ENCODE measurements around the gene NIPBL.
"Not testable (repeated sequence)": the region's sequence is repeated elsewhere in the genome, so short reads cannot be mapped to it uniquely, and the experiment has no call there.

Gene NIPBL

DNA sequence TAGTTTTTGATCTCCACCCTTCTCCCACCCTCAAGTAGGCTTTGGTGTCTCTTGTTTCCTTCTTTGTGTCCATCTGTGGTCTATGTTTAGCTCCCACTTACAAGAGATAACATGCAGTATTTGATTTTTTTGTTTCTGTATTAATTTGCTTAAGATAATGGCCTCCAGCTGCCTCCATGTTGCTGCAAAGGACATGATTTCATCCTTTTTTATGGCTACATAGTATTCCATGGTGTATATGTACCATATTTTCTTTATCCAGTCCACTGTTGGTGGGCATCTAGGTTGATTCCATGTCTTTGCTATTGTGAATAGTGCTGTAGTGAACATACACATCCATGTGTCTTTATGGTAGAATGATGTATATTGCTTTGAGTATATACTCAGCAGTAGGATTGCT, 24.5 kb downstream of the NIPBL start:
- not testable (repeated sequence) for DNase-seq (ENCODE audit: low read depth)

DNA sequence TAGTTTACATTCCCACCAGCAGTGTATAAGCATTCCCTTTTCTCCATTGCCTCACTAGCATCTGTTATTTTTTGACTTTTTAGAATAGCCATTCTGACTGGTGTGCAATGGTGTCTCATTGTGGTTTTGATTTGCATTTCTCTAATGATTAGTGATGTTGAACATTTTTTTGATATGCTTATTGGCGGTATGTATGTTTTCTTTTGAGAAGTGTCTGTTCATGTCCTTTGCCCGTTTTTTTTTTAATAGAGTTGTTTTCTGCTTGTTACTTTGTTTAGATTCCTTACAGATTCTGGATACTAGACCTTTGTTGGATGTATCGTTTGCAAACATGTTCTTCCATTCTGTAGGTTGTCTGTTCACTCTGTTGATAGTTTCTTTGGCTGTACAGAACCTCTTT, 25.3 kb downstream of the NIPBL start:
- no peak for DNase-seq (ENCODE audit: low read depth)

DNA sequence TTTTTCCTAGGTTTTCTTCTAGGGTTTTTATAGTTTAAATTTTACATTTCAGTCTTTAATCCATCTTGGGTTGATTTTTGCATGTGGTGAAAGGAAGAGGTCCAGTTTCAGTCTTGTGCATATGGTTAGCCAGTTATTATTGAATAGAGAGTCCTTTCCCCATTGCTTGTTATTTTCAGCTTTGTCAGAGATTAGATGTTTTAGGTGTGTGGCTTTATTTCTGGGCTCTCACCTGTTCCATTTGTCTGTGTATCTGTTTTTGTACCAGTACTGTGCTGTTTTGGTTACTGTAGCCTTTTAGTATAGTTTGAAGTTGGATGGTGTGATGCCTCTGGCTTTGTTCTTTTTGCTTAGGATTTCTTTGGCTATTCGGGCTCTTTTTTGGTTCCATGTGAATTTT, 25.8 kb downstream of the NIPBL start:
- no peak for DNase-seq (ENCODE audit: low read depth)

DNA sequence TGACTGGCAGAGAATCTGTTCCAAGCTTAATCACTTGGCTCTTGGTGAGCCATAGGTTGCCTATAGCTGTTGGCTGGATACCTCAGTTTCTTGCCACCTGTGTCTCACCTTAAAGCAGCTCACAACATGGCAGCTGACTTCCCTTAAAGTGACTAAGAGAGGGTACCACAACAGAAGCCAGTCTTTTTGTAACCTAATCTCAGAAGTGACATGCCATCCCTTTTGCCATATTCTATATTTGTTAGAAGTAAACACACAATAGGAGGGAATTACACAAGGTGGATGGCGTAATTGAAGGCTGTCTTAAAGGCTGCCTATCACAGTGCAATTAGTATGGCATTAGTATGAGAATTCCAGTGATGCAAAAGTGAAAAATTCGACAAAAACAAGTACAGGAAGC, 28.1 kb downstream of the NIPBL start:
- no peak for DNase-seq (ENCODE audit: low read depth)

DNA sequence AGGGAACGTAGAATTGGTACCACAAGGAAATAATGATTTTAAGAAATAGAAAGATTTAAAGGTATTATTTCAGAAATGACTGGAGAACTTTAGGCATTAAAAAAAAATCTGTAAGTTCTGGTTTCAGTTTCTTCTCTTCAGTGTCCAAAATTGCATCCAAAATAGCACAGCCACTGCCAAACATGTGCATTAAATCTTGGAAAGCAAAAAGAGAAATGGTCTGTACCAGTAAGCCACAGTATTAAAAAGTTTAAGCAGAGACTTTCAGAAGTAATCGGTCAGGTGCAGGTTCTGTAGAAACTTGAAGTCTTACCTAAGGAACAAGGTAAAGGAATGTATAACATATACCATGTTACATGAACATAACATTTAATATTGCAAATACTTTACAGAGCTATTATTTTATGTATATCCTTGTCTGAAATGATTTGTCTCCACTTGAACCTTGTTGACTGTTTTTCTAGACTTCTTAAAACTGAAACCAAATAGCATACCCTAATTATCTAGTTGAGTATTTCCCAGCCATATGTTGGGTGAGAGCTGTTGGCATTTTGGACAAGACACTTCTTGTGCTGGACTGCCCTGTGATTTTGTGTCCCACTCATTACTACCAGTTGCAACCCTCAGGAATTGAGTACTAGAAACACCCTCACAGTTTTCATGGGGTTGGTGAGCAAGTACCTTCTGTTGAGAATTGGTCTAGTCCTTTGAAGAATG, 32.1 kb downstream of the NIPBL start:
- DNase-seq (ENCODE audit: low read depth) = no peak

- DNase-seq (ENCODE audit: low read depth) = no peak
Measured at GRCh38 chr5:36915653-36916052, 39.1 kb downstream of the NIPBL start.

DNA sequence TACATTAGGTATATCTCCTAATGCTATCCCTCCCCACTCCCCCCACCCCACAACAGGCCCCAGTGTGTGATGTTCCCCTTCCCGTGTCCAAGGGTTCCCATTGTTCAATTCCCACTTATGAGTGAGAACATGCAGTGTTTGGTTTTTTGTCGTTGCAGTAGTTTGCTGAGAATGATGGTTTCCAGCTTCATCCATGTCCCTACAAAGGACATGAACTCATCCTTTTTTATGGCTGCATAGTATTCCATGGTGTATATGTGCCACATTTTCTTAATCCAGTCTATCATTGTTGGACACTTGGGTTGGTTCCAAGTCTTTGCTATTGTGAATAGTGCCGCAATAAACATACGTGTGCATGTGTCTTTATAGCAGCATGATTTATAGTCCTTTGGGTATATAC, 40.0 kb downstream of the NIPBL start:
- not testable (repeated sequence) for DNase-seq (ENCODE audit: low read depth)

- DNase-seq (ENCODE audit: low read depth) = not testable (repeated sequence)
Measured at GRCh38 chr5:36917358-36917757, 40.8 kb downstream of the NIPBL start.

- no peak for DNase-seq (ENCODE audit: low read depth)
Measured at GRCh38 chr5:36919238-36919637, 42.7 kb downstream of the NIPBL start.

GRCh38 chr5:36919650-36920049, 43.1 kb downstream of the NIPBL start:
- DNase-seq (ENCODE audit: low read depth) = no peak

DNA sequence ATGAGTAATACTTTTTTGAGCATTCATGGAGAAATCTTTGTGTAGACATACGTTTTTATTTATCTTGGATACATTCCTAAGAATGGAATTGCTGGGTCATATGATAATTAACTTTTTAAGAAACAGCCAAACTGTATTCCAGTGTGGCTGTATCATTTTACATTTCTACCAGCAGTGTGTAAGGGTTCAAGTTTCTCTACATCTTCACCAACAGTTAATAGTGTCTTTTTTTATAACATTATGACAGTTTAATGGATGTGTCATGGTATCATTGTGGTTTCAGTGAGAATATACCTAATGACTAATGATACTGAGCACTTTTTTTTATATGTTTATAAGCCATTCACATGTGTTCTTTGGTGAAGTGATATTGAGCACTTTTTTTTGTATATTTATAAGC, 52.4 kb downstream of the NIPBL start:
- no peak for DNase-seq (ENCODE audit: low read depth)

DNA sequence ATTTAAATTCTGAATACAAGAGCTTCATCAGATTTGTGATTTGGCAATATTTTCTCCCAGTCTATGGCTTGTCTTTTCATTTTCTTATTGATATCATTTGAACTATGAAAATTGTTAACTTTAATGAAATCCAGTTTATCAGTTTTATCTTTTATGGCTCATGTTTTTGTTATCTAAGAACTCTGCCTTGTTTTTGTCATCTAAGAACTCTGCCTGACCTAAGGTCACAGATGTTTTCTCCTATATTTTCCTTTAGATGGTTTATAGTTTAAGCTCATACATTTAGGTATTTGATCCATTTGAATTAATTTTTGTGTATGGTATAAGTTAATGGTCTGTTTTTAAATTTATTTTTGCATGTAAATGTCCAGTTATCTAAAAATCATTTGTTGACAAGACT, 52.9 kb downstream of the NIPBL start:
- no peak for DNase-seq (ENCODE audit: low read depth)

DNA sequence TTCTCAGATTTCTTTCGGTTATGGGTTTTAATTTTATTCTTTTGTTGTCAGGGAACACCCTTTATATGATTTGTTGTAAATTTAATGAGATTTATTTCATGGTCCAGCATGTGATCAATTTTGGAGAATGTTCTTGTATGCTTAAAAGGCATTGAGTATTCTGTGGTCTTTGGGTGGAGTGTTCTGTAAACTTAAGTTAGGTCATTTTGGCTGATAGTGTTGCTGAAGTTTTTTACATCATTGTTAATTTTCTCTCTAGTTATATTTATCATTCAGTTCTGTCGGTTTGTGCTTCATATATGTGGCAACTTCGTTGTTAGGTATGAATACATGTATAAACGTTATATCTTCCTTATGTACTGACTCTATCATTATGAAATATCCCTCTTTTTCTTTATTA, 55.5 kb downstream of the NIPBL start:
- DNase-seq (ENCODE audit: low read depth) = no peak

DNA sequence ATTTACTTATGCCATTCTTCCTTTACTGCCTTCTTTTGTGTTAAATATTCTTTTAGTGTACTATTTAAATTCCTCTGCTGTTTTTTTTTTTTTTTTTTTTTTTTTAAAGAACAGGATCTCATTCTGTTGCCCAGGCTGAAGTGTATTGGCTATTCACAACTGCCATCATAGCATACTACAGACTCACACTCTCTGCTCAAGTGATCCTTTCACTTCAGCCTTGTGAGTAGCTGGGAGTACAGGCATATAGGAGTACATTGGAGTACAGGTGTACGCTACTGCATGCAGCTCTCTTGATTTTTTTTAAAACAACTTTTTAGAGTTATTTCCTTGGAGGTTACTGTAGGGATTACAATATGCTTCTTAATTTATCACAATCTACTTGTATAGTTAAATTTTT, 56.1 kb downstream of the NIPBL start:
- no peak for DNase-seq (ENCODE audit: low read depth)

DNA sequence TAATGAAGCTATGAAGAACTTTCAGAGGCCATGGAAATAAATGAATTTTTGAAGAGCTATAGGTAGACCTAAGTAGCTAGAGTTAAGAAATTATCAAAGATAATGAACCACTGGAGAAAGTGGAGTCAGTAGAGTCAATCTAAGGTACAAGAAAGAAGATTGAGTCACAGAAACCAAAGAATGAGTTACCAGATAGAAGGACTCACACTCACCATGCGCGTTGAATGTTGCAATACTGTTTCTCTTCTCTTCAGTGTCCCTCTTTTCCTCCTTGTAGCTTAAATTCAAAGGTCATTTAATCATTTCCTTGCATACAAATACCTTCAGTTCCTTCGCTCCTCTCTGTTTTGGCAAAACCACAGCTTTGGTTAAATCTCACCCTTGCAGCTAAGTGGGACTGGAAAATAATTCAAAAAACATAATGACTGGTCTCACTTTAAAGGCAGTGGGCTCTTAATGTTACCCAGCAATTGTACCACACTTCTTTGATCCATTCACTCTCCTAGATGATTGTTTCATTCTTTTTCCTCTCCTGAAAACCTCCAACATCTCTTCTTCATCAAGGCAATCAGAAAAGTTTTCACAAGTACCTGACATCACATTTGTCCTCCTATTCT, 58.3 kb downstream of the NIPBL start:
- DNase-seq (ENCODE audit: low read depth) = no peak

DNA sequence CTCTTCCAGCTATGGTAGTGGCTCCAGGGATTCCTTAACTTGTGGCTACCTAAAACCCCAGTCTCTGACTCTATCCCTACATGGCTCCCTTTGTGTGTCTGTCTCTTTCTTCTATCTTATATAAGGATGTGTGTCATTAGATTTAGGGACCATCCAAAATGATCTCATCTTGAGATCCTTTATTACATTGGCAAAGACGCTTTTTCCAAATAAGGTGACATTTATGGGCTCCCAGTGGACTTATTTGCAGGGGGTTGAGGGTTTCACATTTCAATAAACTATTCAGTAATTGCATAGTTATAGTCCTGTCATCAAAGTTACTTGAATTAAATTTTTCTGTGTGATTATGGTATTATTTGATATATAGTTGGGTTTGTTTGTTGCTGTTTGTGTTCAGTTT, 59.2 kb downstream of the NIPBL start:
- no peak for DNase-seq (ENCODE audit: low read depth)

- no peak for DNase-seq (ENCODE audit: low read depth)
Measured at GRCh38 chr5:36936309-36936708, 59.7 kb downstream of the NIPBL start.

DNA sequence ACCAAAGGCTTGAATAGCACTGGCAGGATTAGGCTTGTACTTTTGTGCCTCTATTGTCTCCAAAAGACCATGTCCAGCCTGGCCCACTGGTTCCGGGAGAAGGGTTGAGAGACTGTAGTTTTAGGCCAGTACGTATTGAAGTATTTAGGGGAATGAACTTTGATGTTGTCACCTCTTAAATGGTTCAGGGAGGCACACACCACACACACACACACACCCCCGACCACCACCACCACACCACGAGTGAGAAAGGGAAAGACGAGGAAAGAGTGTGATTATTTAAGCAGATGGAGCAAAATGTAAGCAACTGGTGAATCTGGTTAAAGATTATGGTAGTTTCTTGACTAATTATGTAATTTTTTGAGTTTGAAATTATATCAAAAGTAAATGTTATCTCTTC, 61.6 kb downstream of the NIPBL start:
- no peak for DNase-seq (ENCODE audit: low read depth)

DNA sequence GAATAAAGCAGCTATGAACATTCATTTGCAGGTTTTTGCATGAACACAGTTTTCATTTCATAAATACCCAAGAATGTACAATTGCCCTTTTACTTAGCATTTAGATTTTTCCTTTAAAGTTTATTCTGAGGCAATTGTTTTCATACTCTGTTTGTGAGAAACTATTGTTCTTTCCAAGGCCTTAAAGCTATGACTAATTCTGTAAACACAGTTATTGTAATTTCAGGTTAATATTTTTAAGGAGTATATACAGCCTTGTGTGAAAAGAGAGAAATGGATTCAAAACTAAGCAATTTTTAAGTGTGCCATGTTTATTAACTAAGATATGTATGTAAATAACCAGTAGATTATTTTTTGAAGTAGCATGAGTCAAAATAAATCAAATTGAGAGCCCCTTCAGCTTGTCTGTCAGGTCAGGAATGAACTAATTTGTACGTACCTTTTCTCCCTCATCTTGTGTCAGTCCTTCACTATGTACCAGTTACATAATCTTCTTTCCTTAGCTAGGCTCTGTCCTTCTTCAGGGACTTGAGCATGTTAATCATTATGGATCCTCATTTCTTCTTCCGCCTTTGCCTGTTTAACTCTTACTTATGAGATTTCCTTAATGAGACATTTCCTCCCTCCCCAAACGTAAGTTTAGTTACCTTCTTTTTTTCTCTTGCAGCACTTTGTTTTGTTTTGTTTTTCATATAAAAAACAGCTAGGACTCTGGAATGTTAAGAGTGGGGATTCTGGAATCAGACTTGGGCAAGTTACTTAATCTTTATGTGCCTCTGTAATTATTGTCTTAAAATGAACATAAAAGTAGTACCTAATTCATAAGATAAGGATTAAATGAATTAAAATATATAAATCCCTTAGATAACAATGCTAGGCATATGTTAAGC, 63.6 kb downstream of the NIPBL start:
- DNase-seq (ENCODE audit: low read depth) = no peak

- no peak for DNase-seq (ENCODE audit: low read depth)
Measured at GRCh38 chr5:36943584-36943983, 67.0 kb downstream of the NIPBL start.

GRCh38 chr5:36944024-36944423, 67.5 kb downstream of the NIPBL start:
- no peak for DNase-seq (ENCODE audit: low read depth)

GRCh38 chr5:36944607-36945225, 68.1 kb downstream of the NIPBL start:
- no peak for DNase-seq (ENCODE audit: low read depth)

- DNase-seq (ENCODE audit: low read depth) = no peak
Measured at GRCh38 chr5:36945687-36946086, 69.1 kb downstream of the NIPBL start.
